HG03457 (cell line): Measurements from ENCODE around the gene TUBG2.
A peak's percentile ranks its signal among the peaks of the same experiment; 100 is the strongest.
"Not testable (repeated sequence)": the region's sequence is repeated elsewhere in the genome, so short reads cannot be mapped to it uniquely, and the experiment has no call there.

Experiments used
- ATAC-seq: cut with Tn5 transposase; IDR thresholded peaks from one replicate; pipeline ENCODE4 v1.9.1; 2021; ENCODE audit warnings: moderate number of reproducible peaks; ENCODE audit not compliant: unreplicated experiment

Gene TUBG2

DNA sequence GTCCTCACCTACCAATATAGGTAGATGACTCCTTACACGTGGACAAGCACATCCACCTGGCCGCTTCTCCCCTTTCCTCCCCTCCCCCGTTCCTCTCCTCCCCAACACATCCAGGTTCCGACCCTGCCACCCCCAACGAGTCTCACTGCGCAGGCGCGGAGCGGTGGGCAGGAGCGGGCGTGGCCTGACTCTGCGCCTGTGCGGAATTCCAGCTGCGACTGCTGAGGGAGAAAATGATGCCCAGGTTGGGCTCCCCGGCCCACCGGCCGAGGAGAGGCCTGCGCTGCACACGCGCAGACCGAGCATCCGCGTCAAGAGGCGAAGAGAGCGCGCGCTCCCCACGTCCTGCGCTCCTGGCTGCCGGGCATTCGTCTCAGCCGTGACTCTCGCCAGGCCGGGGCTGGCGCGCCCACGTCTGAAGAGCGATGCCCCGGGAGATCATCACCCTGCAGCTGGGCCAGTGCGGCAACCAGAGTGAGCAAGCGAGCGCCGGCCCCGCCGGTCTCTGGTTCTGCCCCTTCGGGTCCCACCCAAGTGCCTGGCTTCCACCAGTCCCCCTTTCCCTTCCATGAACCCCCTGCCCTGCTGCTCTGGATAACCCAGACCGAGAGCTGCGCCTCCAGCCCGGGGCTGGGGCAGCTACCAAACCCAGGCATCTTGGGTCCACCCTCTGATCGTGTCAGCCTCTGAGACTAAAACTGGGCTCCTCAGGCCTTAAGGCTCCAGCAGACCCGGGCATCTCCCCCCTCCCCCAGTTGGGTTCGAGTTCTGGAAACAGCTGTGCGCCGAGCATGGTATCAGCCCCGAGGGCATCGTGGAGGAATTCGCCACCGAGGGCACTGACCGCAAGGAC lies at the start of gene TUBG2:
Gene TUBG2, plus strand, starts transcription at position 206 of the 853 bp plus-strand sequence. Its CDS starts 220 bp downstream, at position 426.
- ATAC-seq, result no peak

DNA sequence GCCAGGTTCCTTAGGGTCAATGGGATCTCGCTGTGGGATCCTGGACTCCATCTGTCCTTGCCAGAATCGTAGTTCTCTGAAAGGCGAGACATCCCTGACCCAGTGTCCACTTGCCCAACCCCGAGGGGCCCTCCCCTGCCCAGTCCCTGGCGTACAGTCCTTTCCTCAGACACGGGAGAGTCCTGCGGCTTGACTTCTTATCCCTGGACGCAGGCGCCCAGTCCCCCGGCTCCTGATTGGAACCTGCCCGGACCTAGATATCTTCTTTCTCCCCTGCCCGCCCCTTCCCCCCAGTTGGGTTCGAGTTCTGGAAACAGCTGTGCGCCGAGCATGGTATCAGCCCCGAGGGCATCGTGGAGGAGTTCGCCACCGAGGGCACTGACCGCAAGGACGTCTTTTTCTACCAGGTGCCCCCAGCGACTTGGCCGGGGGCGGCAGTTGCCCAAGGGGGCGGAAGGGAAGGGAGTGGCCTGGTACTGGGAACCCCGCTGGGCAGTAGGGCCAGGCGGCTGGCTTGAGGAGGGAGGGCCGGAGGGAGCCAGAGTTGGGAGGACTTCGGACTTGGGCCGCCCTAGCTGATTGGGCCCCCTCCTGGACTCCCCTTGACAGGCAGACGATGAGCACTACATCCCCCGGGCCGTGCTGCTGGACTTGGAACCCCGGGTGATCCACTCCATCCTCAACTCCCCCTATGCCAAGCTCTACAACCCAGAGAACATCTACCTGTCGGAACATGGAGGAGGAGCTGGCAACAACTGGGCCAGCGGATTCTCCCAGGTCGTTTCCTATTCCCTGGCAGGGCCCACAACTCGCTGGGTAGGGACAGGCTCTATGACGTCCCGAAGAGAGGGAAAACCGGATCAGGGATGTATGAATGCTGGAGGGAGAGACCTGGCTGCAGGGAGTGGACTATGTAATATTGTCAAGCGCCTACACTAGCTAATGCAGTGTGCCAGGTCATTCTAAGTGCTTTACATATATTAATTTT lies 49.0 kb upstream of the TUBG2 start:
- not testable (repeated sequence) for ATAC-seq

DNA sequence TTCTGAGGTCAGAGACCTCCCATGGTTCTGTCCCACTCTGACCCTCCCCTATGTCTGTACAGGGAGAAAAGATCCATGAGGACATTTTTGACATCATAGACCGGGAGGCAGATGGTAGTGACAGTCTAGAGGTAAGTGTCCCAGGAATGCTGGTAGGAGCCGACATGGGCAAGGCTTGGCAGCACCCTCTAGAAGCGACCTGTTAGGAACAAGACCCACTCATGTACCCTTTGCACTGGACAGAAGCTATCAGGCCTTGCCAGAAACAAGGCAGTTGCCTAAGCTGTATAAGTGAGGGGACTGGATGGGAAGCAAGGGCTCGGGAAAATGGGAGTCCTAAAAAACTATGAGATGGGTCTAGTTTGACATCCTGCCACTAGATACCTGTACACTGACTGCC lies 47.1 kb upstream of the TUBG2 start:
- no peak for ATAC-seq

DNA sequence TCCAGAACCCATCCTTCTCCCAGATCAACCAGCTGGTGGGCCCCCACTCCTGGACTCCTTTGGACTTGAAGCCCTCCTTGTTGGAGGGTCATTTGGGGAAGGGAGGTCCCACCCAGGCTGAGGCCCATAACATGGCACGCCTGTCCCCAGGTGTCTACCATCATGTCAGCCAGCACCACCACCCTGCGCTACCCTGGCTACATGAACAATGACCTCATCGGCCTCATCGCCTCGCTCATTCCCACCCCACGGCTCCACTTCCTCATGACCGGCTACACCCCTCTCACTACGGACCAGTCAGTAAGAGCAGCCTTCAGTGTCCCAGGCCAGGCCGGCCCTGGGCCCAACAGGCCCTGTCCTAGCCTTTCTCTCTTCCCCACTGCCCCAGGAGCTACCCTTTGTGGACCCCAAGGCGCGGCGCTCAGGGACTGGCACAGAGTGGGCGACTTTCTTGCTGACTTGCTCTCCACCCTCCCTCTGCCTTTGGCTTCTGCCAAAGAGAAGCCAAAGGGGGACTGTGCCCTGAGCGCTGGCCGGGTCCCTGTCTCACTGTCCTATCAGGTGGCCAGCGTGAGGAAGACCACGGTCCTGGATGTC lies 45.3 kb upstream of the TUBG2 start:
- ATAC-seq, result no peak

DNA sequence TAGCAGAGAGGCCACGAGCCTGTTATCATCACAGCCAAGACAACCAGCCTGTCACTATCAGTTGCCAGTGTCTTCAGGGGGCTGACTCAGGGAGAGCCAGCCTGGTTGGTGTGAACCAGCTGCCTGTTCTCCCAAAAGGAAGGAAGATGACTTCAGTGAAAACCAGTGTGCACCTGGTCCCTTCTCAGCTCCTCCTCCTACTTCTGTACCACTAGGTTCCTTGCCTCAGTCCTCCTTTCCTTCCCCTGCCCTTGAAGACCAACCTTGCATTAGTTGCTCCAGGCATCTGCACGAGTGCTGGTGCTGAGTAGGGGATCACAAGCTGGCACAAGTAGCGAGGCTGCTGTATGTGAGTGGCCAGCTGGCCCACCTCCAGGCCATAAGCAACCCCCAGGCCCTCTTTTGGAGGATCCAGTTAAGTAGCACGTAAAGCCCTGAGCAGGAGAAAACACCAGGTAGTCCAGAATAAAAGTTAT lies 41.1 kb upstream of the TUBG2 start:
- peak; percentile 24 for ATAC-seq

DNA sequence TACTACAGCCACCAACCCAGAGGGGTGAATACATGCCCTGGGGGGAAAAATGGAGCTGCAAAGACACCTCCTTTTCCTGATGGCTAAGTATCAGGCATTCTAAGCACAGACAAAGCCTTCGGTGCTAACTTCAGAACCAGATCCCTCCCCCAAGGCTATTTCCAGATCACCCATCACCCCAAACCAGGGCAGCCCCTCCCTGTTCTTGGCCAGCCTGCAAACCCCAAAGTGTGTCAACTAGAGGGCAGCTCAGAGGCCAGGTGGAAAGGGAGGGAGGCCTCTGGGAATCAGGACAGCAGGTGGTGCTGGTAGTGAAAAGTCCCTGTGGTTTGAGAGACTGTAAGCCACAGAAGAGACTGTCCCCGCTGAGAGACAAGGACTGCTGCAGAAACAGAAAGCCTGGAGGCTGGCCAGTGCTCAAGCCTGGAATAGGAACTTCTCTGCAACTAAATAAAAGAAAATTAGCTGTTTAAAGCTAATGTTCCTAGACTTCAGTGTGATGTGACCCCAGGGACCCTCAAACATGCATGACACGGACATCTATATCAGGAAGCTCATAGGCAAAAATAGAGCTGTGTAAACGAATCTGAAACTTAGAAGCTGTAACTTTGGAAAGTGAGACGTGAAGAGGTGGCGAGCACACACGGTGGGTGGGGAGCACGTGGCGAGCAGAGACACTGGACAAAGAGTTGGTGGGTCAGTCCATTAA lies 40.5 kb upstream of the TUBG2 start:
- ATAC-seq, result peak; percentile 39

DNA sequence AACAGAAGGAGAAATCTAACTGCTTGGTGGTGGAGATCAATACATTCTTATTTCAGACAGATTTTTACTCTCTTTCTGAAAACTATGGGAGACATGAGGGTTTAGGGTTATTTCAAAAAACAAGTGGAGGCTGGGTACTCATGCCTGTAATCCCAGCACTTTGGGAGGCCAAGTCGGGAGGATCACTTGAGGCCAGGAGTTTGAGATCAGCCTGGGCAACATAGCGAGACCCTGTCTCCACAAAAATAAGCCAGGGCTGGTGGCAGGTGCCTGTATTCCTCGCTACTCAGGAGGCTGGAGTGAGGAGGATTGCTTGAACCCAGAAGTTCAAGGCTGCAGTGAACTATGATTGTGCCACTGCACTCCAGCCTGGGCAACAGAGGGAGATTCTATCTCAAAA lies 37.1 kb upstream of the TUBG2 start:
- not testable (repeated sequence) for ATAC-seq

DNA sequence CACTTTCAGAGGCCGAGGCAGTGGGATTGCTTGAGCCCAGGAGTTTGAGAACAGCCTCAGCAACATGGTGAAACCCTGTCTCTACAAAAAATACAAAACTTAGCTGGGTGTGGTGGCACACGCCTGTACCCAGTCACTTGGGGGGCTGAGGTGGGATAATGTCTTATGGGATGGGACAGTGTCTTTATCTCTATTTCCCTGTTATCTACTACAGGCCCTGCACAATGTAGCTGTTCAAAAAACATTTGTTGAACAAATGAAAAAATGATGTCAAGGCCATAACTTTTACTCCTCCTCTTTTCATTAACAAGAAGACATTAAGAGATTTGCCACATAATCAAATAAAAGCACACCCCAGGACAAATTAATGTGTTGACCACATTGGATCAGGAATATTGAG lies 35.8 kb upstream of the TUBG2 start:
- no peak for ATAC-seq

DNA sequence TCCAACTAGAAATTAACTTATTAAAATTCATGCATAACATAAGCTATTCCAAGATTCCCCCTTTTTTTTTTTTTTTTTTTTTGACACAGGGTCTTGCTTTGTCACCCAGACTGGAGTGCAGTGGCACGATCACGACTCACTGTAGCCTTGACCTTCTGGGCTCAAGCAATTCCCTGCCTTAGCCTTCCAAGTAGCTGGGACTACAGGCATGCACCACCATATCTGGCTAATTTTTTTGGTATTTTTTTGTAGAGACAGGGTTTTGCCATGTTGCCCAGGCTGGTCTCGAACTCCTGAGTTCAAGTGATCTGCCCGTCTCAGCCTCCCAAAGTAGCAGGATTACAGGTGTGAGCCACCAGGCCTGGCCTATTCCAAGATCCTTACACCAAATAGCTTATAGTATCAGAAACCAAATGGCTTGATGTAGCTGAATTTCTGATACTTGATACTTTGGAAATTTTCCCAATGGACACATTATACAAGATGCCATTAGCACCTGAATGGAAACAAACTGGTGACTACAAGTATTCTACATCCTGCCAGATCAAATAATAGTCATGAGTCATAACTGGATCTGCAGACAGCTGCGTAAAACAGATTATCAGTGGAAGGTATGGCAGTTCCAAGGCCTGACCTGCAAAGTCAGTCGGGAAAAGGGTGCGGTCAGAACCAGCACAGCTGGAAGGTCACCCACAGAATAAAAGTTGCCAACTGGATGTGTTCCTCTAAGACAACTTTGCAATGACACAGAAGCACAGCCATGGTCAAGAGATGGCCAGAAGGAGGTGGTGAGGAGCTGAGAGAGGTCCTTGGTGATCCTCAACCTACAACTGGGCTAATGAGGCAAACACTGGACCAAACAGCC lies 35.1 kb upstream of the TUBG2 start:
- no peak for ATAC-seq

DNA sequence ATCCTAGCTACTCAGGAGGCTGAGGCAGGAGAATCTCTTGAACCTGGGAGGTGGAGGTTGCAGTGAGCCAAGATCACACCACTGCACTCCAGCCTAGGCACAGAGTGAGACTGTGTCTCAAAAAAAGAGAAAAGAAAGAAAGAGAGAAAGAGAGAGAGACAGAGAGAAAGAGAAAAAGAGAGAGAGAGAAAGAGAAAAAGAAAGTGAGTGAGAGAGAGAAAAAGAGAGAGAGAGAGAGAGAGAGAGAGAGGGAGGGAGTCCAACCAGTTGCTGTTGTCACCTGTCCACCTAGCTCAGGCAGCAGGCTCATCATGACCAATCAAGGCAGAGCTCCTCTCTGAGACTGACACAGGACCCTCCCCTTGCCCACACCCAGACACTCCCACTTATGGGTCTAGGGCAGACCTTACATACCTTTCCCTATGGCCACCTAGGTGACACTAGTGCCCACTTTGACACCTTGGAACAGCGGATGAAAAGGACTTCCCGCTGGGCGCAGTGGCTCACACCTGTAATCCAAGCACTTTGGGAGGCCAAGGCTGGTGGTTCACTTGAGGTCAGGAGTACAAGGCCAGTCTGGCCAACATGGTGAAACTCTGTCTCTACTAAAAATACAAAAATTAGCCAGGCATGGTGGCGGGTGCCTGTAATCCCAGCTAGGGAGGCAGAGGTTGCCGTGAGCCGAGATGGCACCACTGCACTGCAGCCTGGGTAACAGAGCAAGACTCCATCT lies 31.9 kb upstream of the TUBG2 start:
- not testable (repeated sequence) for ATAC-seq

DNA sequence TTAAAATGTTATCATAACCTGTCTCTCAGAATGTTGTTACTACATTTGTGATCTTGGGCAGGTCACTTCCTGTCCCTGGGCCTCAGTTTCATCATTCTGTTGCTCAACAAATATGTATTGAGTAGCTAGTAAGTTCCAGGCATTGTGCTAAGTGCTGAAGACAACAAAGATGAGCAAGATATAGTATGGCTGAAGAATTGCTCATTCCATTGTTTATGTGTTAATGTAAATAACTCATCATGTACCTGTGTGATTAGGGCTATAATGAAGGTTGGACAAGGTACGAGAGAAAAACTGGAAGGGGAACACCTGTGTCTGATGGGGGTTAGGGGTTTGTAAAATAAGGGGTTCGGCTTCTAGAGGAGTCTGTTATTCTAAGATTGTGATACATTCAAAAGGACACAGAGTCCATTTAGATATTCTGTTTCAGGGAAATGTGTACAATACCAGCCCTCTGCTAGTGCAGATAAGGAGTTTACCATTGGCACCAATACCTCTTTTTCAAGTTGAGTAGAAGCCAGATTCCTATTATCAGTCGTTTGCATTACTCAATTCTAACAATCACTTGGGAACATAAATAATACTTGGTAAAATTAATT lies 29.6 kb upstream of the TUBG2 start:
- ATAC-seq, result no peak

DNA sequence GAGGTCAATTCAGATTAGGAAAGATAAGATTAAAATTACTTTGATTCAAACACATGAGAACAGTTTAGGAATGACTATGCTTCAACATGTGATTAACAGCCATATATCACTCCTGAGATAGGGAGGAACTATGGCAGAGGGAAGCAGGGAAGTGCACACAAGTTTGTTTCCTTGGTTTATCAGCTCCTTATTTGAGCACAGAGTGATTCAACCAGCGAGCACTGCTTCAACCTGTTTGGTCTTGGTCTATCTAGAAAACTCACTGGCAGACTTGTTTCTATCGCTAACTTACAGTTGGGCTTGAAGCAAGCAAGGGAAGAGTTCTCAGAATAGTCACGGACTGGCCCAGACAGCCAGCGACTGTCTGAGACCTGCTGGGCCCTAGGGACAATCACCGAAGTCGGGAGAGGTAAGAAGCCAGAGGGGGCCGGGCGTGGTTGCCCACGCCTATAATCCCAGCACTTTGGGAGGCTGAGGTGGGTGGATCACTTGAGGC lies 26.1 kb upstream of the TUBG2 start:
- no peak for ATAC-seq

DNA sequence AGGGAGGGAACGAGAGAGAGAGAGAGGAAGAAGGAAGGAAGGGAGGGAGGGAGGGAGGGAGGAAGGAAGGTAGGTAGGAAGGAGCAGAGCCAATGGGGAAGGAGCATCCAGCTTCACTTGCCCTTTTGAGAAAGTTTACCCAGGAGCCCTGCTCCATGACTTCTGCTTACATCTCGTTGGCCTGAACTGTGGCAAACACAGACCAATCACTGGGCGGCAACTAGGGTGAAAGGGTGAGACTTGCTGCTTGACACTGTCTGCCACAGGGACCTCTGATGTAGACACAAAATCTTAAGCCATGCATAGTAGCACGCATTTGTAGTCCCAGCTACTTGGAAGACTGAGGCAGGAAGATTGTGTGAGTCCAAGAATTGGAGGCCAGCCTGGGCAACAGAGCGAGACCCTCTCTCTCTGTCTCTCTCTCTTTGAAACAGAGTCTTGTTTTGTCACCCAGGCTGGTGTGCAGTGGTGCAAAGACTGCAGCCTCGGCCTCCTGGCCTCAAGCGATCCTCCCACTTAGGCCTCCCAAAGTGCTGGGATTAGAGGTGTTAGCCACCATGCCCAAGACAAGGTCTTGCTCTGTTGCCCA lies 19.5 kb upstream of the TUBG2 start:
- ATAC-seq, result no peak

DNA sequence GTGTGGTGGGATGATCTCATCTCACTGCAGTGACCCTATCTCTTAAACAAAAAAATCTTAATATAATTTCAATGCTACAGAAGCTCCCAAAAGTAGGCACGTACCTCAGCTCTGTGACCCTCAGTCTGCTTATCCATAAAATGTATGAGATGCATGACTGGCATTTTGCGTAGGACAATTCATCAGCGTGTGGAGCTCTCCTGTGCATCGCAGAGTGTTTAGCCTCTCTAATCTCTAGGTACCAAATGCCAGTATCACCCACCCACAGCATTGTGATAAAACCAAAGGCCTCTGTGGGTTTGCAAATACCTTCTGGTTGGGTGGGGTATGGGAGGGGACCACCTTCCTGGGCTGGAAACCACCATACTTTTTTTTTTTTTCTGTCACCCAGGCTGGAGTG lies 19.0 kb upstream of the TUBG2 start:
- ATAC-seq, result no peak

DNA sequence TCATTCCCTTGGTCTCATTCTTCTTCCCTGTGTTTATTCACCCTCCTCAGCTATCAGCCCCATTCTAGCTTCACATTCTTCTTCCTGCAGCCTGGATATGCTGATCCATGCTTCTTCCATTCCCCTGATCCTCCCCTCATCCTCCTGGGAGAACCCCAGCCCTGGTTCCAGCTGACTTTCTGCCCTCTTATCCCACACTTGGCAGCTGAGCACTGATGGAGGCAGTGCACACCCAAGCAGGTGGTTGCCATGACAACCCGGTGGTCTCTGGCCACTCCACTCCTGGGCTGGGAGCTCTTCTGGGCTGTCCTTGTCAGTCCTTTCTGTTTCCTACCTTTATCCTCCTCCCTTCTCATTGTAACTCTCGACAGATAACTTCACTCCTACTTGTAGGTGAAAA lies 16.7 kb upstream of the TUBG2 start:
- ATAC-seq, result no peak

DNA sequence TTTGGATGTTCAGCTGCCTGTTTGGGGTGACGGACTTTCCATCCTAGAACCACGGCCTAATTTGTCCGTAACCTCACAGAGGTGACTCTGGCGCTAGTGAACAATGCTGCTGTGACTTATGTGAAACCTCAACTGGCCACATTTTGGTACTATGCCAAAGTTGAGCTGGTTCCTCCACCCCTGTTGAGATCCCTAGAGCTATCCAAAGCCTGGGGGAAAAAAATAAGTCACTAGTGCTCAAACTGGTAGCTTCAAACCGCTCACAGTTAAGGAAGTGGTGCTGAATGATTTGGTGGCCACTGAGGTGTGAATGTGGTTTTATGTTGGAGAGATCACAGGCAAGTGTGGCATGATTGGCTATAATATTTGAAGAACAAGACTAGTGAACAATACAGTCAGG lies 11.3 kb upstream of the TUBG2 start:
- no peak for ATAC-seq

DNA sequence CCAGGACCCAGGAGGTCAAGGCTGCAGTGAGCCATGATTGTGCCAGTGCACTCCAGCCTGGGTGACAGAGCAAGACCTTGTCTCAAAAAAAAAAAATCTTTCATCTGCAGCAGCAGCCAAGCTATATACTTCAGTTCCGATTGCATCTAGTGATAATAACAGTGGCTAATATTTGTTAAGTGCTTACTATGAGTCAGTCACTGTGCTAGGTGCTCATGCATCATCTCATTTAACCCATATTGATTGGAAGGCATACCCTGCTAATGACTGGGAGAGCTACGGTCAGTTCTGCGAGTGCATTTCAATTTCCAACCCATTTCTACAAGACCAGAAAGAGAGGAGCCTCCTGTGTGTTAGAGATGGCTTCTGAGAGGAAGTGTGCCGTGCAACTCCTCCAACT lies 7.7 kb upstream of the TUBG2 start:
- no peak for ATAC-seq
